HG03095 (cell line): ENCODE measurements around the gene PELO.

Source experiments
- ATAC-seq: cut with Tn5 transposase; IDR thresholded peaks from one replicate; pipeline ENCODE4 v1.9.1; 2021; ENCODE audit warnings: moderate library complexity; ENCODE audit not compliant: unreplicated experiment

The PELO gene

DNA sequence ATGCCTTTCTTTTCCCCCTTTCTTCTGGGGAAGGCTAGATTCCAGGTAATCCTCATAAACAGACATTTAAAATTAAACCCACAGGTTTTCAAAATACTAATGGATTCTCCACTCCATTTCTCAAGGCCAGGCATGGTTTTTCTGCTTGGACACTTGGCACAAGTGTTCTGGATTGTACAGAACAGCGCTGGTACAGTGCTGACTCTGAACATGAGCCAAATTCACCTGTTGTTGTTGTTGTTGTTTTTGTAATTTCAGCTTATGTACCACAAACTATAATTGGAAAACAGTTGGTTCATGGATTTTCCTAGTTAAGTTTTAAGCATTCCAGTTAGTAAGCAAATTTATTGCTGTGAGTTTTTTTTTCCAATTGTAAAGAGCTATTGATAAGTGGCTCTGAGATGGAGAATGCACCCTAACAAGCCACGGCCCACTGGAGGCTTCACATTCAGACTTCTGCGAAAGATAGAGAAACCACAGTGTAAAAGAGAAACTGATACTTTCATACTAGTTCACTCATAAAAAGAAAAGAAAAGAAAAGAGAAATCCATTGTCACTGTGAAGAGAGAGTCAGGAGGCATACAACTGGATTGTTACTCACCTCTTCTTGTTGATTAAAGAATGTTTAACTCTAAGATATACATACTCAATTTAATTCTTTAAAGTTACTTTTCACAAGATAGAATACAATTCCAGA lies 16.2 kb upstream of the PELO start:
- ATAC-seq = peak; percentile 96

DNA sequence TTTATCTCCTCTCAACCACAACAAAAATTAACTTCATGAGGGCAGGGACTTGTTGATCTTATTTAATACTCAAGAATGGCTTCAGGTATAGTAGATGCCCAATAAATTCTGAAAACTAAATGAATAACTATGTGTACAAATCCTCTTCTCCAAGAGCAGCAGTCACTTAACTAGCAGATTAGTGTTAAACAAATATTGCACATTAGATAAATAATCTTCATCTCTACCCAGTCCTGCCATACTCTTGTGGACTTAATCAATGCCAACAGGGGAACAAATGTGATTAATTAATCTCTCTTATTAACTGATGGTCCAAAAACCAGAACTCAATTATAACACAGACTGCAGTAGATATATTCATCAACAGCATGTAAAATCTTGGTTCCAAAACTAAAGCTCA lies 15.0 kb upstream of the PELO start:
- no peak for ATAC-seq

DNA sequence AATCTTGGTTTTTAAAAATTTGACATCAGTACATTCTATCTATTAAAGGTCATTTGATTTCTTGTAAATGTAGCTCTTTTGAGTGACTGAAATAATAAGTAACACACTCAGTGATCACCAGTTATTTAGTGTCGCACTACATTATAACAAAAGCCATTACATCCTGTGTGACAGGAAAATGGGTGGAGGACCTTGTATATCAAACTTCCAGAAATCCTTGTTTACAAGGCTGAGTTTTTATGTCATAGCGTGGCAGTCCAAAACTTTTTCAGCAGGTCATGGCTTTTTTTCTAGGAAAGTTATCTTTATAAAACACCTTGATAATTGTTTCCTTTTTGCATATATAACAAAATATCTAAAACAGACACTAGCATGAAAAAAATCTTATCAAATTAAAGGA lies 14.4 kb upstream of the PELO start:
- ATAC-seq = no peak

DNA sequence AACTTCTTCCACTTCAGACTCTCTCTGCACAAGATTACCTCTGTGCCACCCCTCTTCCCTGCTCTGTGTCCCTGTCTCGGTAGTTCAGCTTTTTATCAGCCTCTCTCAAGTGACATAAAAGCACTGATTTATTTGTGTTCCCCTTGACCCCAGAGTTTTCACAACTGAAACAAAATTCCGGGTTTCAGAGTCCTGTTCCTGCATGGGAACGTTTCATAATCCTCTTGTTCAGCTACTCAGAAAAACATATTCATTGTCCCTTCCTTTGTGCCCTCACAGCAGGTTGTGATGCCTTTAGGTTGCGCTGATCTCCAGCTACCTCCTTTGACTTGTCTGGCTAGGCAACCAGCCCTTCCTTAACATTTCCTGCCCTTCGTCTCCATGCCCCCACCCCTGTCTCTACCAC lies 13.7 kb upstream of the PELO start:
- no peak for ATAC-seq

DNA sequence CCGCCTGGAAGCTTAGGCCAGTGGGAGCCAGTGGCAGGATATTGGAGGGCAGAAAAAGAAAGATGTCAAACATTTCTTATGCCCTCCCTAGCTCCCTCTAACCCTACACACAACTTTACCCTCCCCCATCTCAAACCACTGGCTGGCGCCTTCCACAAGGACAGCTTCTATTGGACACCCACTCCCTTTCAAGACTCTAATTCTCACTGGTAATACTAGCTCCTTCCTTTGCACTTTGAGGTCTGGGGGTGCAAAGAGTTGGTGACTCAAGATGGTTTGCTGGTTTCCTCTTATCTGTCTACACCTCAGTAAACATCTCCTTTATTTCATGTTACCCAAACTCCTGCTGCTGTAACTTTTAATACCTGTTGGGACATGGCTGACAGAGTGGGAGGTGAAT lies 11.6 kb upstream of the PELO start:
- ATAC-seq = no peak

DNA sequence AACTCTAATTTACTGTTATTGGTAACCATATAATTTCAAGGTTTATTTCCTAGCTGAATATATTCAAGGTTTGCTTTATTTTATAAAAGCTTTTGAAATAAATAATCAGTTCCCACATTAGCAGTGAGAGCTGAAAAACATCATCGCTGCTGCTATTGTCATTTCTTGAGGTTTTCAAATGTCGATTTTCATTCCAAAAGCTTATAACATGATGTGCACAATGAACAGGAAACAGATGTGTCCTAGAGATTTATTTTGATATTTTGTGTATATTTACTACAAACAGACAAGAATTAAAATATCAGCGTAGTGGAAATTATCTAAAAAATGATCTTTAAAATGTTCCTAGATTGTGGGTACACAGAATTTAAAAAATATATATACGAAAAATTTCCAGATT lies 10.5 kb upstream of the PELO start:
- ATAC-seq = no peak

DNA sequence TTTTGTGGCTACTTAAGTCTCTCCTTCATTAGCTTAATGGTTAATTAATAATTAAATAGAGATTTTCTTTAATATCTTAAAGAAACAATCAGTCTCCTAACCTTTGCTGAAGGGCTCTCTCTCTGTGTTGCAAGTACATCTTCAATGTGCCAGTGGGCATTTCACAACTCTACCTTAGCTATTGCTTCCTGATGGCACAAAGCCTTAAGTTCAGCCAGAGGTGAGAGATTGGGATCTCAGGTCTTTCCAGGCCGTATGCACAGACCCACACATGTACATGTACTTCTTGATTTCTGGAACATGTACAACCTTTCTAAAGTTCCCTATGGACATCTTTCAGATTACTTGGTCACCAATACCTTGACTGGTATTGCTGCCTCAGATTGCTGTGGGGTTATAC lies 8.9 kb upstream of the PELO start:
- ATAC-seq = no peak

DNA sequence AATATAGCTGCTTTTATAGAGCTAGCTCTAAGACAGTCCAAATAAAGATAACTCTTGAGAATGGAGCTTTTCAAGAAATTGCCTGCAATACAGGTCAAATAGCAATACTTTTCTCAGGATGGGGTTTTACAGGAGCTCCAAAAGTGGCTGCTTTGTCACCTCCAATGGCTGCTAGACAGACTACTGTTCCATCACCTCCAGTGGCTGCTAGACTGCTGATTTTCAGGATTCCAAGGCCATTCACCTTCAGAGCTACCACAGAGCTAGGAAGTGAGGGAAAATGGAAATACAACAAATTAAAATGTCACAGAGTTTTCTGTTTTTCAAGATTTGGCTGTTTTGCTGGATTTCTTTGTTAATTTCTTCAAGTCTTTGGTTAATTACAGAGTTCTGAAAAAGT lies 8.5 kb upstream of the PELO start:
- ATAC-seq = no peak

DNA sequence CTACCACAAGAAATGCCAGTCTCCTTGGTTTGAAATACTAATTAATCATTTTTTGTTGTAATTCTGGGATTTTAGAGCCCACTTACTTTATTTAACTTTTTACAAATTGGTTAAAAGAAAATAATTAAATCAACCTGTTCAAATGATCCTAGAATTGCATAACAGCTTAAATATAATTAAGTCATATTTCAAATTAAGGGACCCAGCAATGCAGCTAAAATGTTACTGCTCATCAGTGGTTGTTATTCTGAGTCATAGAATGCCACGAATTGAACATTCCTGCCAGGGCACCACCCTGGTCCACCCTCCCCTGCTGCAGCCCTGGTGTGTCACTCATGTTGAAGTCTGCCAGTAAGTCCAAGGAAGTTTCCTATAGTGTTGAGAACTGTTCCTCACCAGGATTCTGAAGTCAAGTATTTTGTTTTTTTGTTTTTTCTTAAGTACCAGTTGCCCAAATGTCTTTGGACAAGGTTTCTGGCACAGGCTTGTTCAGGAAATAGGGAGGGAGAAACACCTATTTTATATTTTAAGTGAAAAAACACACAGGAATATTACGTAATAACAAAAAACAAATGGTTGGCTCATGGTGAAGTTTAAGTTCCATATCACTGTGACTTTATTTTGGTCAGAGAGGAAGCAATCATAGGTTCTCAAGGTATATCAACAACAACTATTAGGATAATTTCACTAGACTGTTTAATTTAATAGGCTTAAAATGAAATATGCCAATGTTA lies 4.3 kb upstream of the PELO start:
- no peak for ATAC-seq

DNA sequence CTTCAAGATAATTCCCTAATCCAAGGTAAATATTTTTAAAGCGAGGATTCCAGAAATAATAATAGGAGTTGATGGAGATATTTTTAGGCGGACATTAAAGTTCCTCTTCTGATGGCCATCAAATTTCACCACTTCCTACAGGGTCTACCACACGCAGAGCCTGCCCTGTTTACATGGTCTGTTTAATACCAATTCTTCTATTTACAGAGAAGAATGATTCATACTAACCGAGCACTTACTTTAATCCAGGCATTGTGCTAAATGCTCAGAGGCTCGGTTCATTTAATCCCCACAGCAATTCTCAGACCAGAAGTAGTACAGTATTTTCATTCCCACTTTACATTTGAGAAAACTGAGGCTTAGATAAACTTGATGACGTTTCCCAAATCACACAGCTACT lies 3.0 kb upstream of the PELO start:
- ATAC-seq = no peak

DNA sequence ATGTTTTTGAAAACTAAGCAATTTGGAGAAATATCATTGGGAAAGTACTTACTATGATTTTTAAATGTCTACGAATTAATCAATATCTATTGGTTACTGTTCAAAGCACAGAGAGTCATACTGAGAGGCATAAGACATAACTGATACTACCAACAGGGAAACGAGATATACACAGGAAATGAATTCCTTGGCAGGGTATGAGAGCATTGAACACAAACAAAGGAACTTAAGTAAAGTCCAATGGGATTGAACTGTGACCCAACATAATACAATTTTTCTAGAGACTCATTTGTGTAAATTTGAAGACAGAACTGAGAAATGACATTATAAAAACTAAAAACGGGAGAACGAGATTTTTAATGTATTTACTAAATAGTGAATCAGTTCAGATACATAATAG lies 1.3 kb upstream of the PELO start:
- ATAC-seq = no peak

DNA sequence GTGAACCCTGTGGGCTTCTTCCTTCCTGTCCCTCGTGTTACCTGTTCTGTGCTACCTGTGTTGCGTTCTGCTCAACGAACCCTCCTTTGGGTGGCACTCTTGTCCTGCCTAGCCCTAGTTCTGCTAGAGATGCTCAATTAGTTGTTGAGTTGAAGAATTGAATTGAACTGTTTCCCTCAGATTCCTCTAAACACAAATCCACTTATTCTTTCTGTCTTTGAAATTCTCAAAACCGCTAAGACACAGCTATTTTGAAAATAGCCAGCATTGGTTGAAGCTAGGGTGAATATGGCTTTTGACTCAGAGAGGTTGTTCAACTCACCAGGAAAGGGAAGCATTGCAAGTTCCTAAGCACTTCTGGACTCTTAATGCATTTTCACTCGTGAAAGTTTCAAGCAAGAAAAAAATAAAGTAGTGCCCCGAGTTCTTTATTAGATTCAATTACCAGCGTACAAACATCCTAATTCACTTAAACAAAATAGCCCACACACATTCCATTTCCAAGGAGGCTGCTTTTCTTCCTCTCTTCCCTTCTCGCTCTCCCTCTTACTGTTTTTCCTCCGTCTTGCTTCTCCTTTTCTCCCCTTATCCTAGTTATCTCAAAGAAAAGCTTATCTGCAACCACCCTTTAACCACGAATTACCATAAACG lies 642 bp upstream of the PELO start:
- ATAC-seq = no peak

DNA sequence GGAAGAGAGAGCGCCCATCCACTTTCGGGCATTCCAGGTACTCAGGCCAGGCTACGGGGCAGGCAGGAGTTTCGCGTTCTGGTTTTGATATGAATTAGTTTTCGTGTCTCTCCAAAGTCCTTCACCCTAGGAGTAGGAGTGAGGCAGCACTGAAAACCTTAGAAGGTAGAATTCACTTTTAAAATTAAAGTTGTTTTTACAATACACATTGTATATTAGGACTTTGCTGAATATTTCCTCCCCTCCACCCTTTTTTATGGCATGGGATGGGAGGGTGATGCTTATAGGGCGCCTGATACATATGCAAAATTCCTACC lies 747 bp downstream of the PELO start:
- no peak for ATAC-seq

DNA sequence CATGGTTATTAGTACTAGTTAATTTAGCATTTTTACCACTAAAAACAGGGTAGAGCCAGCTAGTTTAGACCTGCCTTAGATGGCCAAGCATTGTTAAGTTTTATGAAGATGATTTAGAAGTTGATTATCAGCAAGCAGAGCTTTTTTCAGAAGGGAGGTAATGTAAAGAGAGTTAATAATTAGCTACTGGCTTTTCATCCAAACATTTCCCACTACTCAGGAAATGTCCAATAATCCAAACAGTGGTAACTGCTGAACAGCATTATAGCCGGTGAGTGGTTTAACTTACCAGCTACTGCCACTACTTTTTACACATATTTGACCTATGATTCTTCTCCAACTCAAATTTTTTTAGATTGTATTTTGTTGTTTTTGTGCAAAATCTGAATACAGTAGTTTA lies 1.7 kb downstream of the PELO start:
- no peak for ATAC-seq

DNA sequence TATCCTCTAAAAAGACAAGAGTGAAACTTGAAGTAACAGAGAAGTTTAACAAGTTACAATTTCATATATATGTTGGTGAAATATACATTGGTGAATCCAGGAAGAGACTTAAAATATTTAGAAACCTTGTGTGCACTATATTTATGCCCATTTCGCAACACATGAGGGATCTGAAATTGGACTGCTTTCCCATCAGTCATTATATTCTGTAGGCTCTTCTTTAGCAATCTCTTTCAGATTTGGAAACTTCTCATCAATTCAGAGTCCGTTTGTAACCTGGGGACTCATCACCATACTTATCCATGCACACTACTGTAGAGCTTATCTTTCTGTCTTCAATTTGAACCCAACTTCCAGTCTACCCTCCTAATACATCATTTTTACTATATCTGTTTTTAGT lies 2.1 kb downstream of the PELO start:
- no peak for ATAC-seq

DNA sequence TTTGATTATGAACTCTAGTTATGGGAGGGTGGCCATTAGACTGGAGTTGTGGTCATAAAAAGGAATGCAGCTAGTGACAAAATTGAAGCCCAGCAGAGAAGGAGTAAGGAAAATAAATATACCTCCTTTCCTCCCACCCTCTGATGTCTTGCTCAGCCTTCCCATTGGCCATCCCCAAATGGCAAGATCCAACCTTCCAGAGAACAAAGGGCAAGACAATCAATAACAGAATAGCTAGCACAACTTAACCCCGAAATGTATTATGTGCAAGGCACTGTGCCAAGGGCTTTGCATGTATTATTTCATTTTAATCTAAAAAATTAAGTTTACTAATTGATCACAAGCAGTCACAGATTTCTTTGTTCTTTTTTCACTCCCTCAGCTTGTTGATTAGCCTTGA lies 3.6 kb downstream of the PELO start:
- no peak for ATAC-seq

DNA sequence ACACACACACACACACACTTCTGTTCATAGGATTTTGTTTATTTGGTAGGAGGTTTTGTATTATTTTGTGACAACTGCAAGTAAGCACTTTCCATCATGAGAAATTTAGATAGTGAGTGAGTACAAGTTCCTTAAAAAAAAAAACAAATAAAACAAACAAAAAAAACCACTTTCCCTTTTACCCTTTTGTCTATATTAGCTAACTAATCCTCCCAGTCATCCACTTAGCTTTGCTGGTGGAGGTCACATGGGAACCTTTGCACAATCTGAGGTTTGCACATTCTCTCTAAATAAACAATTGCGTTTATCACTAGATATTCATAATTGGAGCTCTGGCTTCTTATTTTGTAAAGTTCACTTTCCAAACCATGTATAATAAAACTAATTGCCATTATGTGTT lies 6.8 kb downstream of the PELO start:
- ATAC-seq = no peak

DNA sequence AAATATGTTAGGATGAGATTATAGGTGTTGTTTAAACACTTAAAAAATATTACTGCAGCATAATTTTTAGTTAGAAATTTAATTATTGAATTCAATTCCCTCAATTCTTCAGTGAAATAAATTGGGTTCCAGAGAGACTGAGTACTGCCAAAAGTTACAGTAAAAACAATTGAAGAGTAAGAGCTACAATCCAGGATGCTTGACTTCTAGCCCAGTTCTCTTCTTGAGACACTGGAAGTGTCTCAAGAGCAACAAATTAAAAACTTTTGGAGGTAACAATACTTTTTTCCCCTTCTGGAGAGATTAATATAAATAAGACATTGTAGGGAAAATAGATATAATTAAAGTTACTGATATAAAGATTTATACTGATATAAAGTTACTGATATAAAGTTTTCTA lies 8.3 kb downstream of the PELO start:
- ATAC-seq = no peak

DNA sequence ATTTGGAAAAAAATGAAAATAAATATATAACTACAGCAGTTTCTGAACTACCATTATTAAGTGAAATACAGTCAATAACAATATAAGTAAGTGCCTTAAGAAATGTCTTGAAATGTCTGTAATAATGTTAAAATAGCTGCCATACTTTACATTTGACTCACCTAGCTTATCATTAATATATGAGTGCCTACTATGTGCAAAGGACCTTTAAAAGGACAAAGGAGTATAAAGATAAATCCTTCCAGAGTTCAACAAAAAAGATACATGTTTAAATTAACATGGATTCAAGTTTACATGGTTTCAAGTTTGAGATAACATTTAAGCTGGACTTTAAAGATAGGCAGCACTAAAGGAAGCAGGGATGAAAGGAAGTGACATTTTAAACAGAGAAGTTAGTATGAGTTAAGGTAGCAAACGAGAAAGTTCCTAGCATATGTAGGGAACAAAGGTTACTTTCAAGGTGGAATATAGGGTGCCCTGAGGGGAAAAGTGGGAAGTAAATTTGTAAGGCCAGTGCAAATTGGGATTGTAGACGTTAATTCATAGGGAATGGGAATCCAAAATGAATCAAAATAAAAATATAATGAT lies 8.9 kb downstream of the PELO start:
- no peak for ATAC-seq

DNA sequence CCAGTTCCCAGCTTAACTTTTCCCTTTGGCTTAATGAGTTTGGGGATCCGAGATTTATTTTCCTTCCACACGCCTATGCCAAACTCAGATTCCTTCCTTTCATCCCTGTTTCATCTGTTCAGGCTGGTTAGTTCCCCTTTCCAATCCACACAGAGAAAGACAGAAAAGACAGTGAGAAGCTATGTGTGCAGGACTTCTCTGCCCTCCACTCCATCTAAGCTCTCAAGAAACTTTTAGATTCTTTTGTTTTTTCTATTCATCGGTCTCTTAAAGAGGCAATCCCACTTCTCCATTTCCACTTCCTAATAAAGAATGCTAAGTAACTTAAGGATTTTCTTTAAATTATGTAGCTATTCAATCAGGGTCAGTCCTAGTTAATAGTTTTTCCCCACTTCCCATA lies 11.2 kb downstream of the PELO start:
- no peak for ATAC-seq

DNA sequence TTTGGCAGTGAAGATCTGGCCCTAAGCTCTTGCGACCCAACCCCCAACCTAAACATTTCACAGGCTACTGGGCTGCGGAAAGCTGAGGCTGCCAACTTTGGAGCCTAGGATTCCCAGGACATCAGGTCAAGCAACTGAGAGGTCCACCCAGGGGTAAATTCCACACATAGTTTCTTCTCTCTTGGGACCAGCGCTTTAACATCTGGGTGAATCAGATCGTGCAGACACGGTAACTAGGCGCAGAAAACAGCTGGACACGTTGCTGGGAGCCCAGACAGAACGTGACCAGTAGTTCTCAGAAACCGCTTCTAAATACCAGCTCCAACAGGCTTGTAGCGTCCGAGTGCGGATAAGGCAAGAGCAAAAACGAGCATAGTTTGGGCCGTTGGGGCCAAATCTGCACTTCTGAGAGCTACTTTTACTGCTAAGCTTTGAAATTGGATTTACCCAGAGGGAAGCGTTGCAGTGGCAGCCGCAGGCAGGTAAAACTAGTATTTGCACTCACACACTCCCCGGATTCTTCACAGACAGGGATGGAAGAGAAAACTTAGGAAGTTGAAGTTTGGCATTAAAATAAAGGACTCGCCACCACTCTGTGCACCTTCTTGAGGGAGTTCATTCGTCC lies 11.8 kb downstream of the PELO start:
- peak; percentile 28 for ATAC-seq

DNA sequence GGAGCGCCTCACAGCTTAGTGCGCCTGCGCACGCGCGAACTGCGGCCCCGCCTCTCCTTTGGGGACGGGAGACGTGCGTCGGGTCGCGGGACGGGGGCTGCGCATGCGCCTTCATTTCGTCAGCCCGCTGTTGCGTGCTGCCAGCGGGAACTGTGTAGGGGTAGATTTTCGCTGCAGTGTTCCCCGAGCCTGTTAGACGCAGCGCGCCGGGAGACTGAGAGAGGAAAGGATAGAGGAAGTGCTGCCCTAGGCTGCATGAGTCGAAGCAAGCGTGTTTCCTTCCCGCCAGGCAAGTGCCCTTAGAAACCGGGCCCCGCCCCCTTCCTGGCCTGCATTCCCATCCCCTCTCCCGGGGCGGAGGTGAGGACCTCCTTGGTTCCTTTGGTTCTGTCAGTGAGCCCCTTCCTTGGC lies 12.3 kb downstream of the PELO start:
- ATAC-seq = peak; percentile 86
